ENCODE results near the gene GPRIN2.
"Not testable (repeated sequence)": the region's sequence is repeated elsewhere in the genome, so short reads cannot be mapped to it uniquely, and the experiment has no call there.

GPRIN2 gene

GRCh38 chr10:46556515-46557318 lies at the start of gene GPRIN2:
Gene GPRIN2, minus strand, starts transcription at chr10:46556658. Its CDS starts 5,922 bp downstream, at chr10:46550736.
- DNase-seq, result no peak

GRCh38 chr10:46600516-46600915 lies 44.1 kb upstream of the GPRIN2 start:
- not testable (repeated sequence) for DNase-seq

- not testable (repeated sequence) for DNase-seq
Observed at GRCh38 chr10:46597616-46598246, 41.3 kb upstream of the GPRIN2 start.

- not testable (repeated sequence) for DNase-seq
Observed at GRCh38 chr10:46596570-46596969, 40.1 kb upstream of the GPRIN2 start.

GRCh38 chr10:46594453-46595063 lies 38.1 kb upstream of the GPRIN2 start:
- not testable (repeated sequence) for DNase-seq

GRCh38 chr10:46593307-46593706 lies 36.8 kb upstream of the GPRIN2 start:
- not testable (repeated sequence) for DNase-seq

GRCh38 chr10:46591053-46591452 lies 34.6 kb upstream of the GPRIN2 start:
- not testable (repeated sequence) for DNase-seq

- not testable (repeated sequence) for DNase-seq
Observed at GRCh38 chr10:46589589-46589988, 33.1 kb upstream of the GPRIN2 start.

GRCh38 chr10:46588221-46588620 lies 31.8 kb upstream of the GPRIN2 start:
- not testable (repeated sequence) for DNase-seq

GRCh38 chr10:46587546-46587945 lies 31.1 kb upstream of the GPRIN2 start:
- DNase-seq, result not testable (repeated sequence)

GRCh38 chr10:46585246-46585645 lies 28.8 kb upstream of the GPRIN2 start:
- not testable (repeated sequence) for DNase-seq

- DNase-seq, result not testable (repeated sequence)
Observed at GRCh38 chr10:46584196-46584595, 27.7 kb upstream of the GPRIN2 start.

- not testable (repeated sequence) for DNase-seq
Observed at GRCh38 chr10:46582568-46582967, 26.1 kb upstream of the GPRIN2 start.

- not testable (repeated sequence) for DNase-seq
Observed at GRCh38 chr10:46581997-46582396, 25.5 kb upstream of the GPRIN2 start.

GRCh38 chr10:46579378-46579777 lies 22.9 kb upstream of the GPRIN2 start:
- not testable (repeated sequence) for DNase-seq

- DNase-seq, result not testable (repeated sequence)
Observed at GRCh38 chr10:46578474-46579178, 22.2 kb upstream of the GPRIN2 start, which contains the start of gene SYT15. Gene SYT15, plus strand, starts transcription at chr10:46579128. Its CDS starts 41 bp downstream, at chr10:46579169.

GRCh38 chr10:46577624-46578473 lies 21.4 kb upstream of the GPRIN2 start:
- DNase-seq, result not testable (repeated sequence)

- not testable (repeated sequence) for DNase-seq
Observed at GRCh38 chr10:46573884-46574283, 17.4 kb upstream of the GPRIN2 start.

- not testable (repeated sequence) for DNase-seq
Observed at GRCh38 chr10:46573314-46573713, 16.9 kb upstream of the GPRIN2 start.

GRCh38 chr10:46572765-46573164 lies 16.3 kb upstream of the GPRIN2 start:
- DNase-seq, result not testable (repeated sequence)

GRCh38 chr10:46570655-46571054 lies 14.2 kb upstream of the GPRIN2 start:
- not testable (repeated sequence) for DNase-seq

- not testable (repeated sequence) for DNase-seq
Observed at GRCh38 chr10:46567151-46567550, 10.7 kb upstream of the GPRIN2 start.

All from stimulated activated CD4-positive, alpha-beta T cell treated with anti-CD3 and anti-CD28 coated beads, Interleukin-1b, Interleukin-23, amount 100 ng/mL, for 48 hours (primary cell).